SK-N-SH (cell line): ENCODE data around the gene NDP.

ENCODE experiments used
- CHD2 ChIP-seq: fragments of 150-350 bp; IDR thresholded peaks from 2 replicates; pipeline ENCODE4 v1.6.1; 2018; ENCODE audit warnings: low read length; ENCODE audit not compliant: partially characterized antibody
- CTCF ChIP-seq: fragments of 200-600 bp; sonication (generic); IDR thresholded peaks from 2 replicates; pipeline ENCODE4 v1.6.1; 2017; ENCODE audit warnings: antibody characterized with exemption, mild to moderate bottlenecking, moderate library complexity
- EP300 ChIP-seq, 2 experiments: IDR thresholded peaks; 2 replicates each; pipeline versions ENCODE4 v1.4.0 to v1.6.1; 2012; ENCODE audit warnings: borderline replicate concordance in 1 of 2, low read depth in 1 of 2, low read length in 1 of 2
- JUND ChIP-seq: IDR thresholded peaks from 2 replicates; pipeline ENCODE4 v1.4.0; 2012
- POLR2AphosphoS5 ChIP-seq: IDR thresholded peaks from 2 replicates; pipeline ENCODE4 v1.6.1; 2012; ENCODE audit warnings: low read depth, low read length

- TF ChIP-seq CTCF = peak; percentile 41
- TF ChIP-seq CHD2 = no peak
- no peak for TF ChIP-seq POLR2AphosphoS5
- no peak for TF ChIP-seq JUND
- no peak for TF ChIP-seq EP300 (IDR thresholded peaks at IDR 0.05; ENCODE audit: borderline replicate concordance in 1 of 2, low read depth in 1 of 2, low read length in 1 of 2)
Measured at GRCh38 chrX:43939187-43939926, 33.8 kb downstream of the NDP start.
